PC-3 (cell line): ENCODE data around the gene RIMBP2. TPM values are rescaled to one million over a fixed set of nuclear protein-coding genes. Genes with fewer than 3 reads are reported as not detected.

Source experiments
- ATAC-seq: fragments of 200-7000 bp; cut with Tn5 transposase; 2 replicates; pipeline ENCODE4 v1.9.1; 2020; ENCODE audit warnings: mild to moderate bottlenecking, moderate library complexity
- BruUV-seq: library from RNA; stranded (reverse); fragments of 400-500 nt; replicated peaks from 2 replicates; lab custom pipeline; 2021; lab: Mats Ljungman, UMichigan
- CTCF ChIA-PET: fragments of 300-600 bp; sonication (Branson Sonifier 250); formaldehyde crosslinking; loops from one replicate; lab custom pipeline; 2022; ENCODE audit warnings: antibody characterized with exemption; lab: Charles Lee
- POLR2A ChIA-PET: fragments of 300-600 bp; sonication (Branson Sonifier 250); formaldehyde crosslinking; loops from one replicate; lab custom pipeline; 2022; ENCODE audit warnings: antibody characterized with exemption; ENCODE audit not compliant: unreplicated experiment; lab: Charles Lee
- DNase-seq: peaks from one replicate; pipeline ENCODE4 v3.0.0-alpha.2; 2015
- H2AFZ ChIP-seq: fragments of 300-600 bp; sonication (generic); 2 replicates; pipeline ENCODE4 v1.6.0; 2016; ENCODE audit warnings: antibody characterized with exemption, low read length
- H3F3A ChIP-seq: fragments of 300-600 bp; sonication (generic); one replicate; pipeline ENCODE4 v1.6.0; 2017; ENCODE audit warnings: antibody characterized with exemption, low read length, control low read depth, mild to moderate bottlenecking; ENCODE audit not compliant: unreplicated experiment
- H3K27ac ChIP-seq: fragments of 300-600 bp; sonication (generic); 2 replicates; pipeline ENCODE4 v1.5.1; 2016; ENCODE audit warnings: mild to moderate bottlenecking, low read length
- H3K27me3 ChIP-seq: fragments of 300-600 bp; sonication (generic); 2 replicates; pipeline ENCODE4 v1.6.1; 2016; ENCODE audit warnings: low read length, mixed read lengths
- H3K36me3 ChIP-seq: fragments of 300-600 bp; sonication (generic); 2 replicates; pipeline ENCODE4 v1.6.1; 2016; ENCODE audit warnings: low read depth, mixed run types, low read length, mixed read lengths
- H3K4me1 ChIP-seq: fragments of 300-600 bp; sonication (generic); 2 replicates; pipeline ENCODE4 v1.5.1; 2016; ENCODE audit warnings: low read length; ENCODE audit not compliant: insufficient read depth
- H3K4me2 ChIP-seq: fragments of 300-600 bp; sonication (generic); 2 replicates; pipeline ENCODE4 v1.6.0; 2016; ENCODE audit warnings: low read length
- H3K4me3 ChIP-seq: fragments of 300-600 bp; sonication (generic); 2 replicates; pipeline ENCODE4 v1.5.1; 2016; ENCODE audit warnings: mild to moderate bottlenecking, low read length, mixed read lengths
- H3K79me2 ChIP-seq: fragments of 300-600 bp; sonication (generic); 2 replicates; pipeline ENCODE4 v1.6.1; 2017; ENCODE audit warnings: low read length, mixed read lengths
- H3K9ac ChIP-seq: fragments of 300-600 bp; sonication (generic); 2 replicates; pipeline ENCODE4 v1.6.0; 2016; ENCODE audit warnings: mild to moderate bottlenecking, low read length
- H3K9me2 ChIP-seq: fragments of 300-600 bp; sonication (generic); replicated peaks from 2 replicates; pipeline ENCODE4 v1.6.1; 2016; ENCODE audit warnings: mixed run types, low read length, mixed read lengths
- H3K9me3 ChIP-seq: fragments of 300-600 bp; sonication (generic); 2 replicates; pipeline ENCODE4 v1.6.1; 2016; ENCODE audit warnings: low read length, mixed read lengths
- H4K20me1 ChIP-seq: fragments of 300-600 bp; sonication (generic); 2 replicates; pipeline ENCODE4 v1.6.1; 2016; ENCODE audit warnings: low read length, mixed read lengths
- EZH2 ChIP-seq: fragments of 300-600 bp; sonication (generic); IDR thresholded peaks from one replicate; pipeline ENCODE4 v1.6.1; 2017; ENCODE audit warnings: antibody characterized with exemption, mild to moderate bottlenecking, low read length; ENCODE audit not compliant: unreplicated experiment
- EZH2phosphoT487 ChIP-seq: fragments of 300-600 bp; sonication (generic); IDR thresholded peaks from 2 replicates; pipeline ENCODE4 v1.6.1; 2018; ENCODE audit warnings: mild to moderate bottlenecking, antibody characterized with exemption, low read length, borderline replicate concordance
- intact Hi-C: fragments of 100-400 bp; cut with micrococcal nuclease; formaldehyde crosslinking; loops from 2 replicates; pipeline ENCODE4 v1.9.0; 2023
- total RNA-seq: library from RNA; depleted of rRNA; stranded (reverse); fragments of >200 nt; gene quantifications from 2 replicates; pipeline ENCODE4 v1.2.3, GENCODE V29; 2014
- TF ChIP-seq, protein P1 (sequence below): fragments of 300-600 bp; sonication (generic); conservative IDR thresholded peaks from 2 replicates; pipeline ENCODE4 v1.5.1; 2017; ENCODE audit warnings: antibody characterized with exemption, low read depth, mild to moderate bottlenecking, low read length

The RIMBP2 gene
- total RNA-seq, 1 experiment from 2014 or later, result not detected

DNA sequence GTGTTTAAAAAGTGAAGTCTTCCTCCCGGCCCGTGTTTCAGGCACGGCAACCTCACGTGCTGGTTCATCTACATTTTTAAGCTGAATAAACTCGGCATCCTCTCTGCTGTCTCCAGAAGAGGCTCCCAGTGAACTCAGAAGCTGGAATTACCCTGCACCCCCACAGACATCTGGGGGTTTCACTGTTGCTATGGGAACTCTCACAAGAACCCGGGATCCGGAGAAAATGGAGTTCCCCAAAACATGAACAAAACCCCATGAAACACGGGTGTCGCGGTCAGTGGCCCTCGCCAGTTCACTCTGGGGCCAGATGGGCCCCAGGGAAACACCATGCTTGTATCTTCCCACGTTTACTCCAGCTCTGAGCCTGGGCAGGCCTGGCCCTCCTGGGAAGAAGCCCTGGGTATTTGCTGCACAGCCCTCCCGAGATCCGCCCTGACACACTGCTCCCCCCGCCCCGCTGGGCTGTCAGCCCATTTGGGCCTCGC is 234.7 kb downstream of the RIMBP2 start:
- POLR2A ChIA-PET, result no interaction called here
- no peaks in the 10 kb centered on the region for H3K27me3 ChIP-seq
- H3K79me2 ChIP-seq, result no peaks in the 10 kb centered on the region
- no peaks in the 10 kb centered on the region for H3K9me2 ChIP-seq
- ATAC-seq, result no peak
- no peak overlapping the region for H3K4me3 ChIP-seq
- no peaks in the 10 kb centered on the region for H4K20me1 ChIP-seq
- no TSS peak for BruUV-seq
- no peaks in the 10 kb centered on the region for H3K4me1 ChIP-seq
- no peaks in the 10 kb centered on the region for H3F3A ChIP-seq
- H3K9ac ChIP-seq, result no peak overlapping the region
- no peak overlapping the region for H3K4me2 ChIP-seq
- no peak for DNase-seq
- intact Hi-C loops, result no loop called here
- H2AFZ ChIP-seq, result no peak overlapping the region
- no peak overlapping the region for H3K27ac ChIP-seq
- H3K9me3 ChIP-seq, result no peaks in the 10 kb centered on the region
- H3K36me3 ChIP-seq, result no peaks in the 10 kb centered on the region
- no peak for TF ChIP-seq EZH2
- no peak for TF ChIP-seq EZH2phosphoT487
- TF ChIP-seq, protein P1, sequence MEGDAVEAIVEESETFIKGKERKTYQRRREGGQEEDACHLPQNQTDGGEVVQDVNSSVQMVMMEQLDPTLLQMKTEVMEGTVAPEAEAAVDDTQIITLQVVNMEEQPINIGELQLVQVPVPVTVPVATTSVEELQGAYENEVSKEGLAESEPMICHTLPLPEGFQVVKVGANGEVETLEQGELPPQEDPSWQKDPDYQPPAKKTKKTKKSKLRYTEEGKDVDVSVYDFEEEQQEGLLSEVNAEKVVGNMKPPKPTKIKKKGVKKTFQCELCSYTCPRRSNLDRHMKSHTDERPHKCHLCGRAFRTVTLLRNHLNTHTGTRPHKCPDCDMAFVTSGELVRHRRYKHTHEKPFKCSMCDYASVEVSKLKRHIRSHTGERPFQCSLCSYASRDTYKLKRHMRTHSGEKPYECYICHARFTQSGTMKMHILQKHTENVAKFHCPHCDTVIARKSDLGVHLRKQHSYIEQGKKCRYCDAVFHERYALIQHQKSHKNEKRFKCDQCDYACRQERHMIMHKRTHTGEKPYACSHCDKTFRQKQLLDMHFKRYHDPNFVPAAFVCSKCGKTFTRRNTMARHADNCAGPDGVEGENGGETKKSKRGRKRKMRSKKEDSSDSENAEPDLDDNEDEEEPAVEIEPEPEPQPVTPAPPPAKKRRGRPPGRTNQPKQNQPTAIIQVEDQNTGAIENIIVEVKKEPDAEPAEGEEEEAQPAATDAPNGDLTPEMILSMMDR, result no peak
- CTCF ChIA-PET, result no interaction called here

- ATAC-seq (no peak), DNase-seq (no peak)
- Histone ChIP-seq H2AFZ (no peak overlapping the region), H3K9ac (no peak overlapping the region), H3K4me3 (no peak overlapping the region), H3F3A (no peaks in the 10 kb centered on the region), H3K79me2 (no peaks in the 10 kb centered on the region), H4K20me1 (no peaks in the 10 kb centered on the region), H3K9me3 (no peaks in the 10 kb centered on the region), H3K4me1 (no peaks in the 10 kb centered on the region), H3K4me2 (no peak overlapping the region), H3K36me3 (no peaks in the 10 kb centered on the region), H3K9me2 (no peaks in the 10 kb centered on the region), H3K27me3 (no peaks in the 10 kb centered on the region), H3K27ac (no peak overlapping the region)
- intact Hi-C loops, result no loop called here
- BruUV-seq, result no TSS peak
- POLR2A ChIA-PET, result no interaction called here
- CTCF ChIA-PET, result no interaction called here
- TF ChIP-seq EZH2 (no peak), EZH2phosphoT487 (no peak)
- TF ChIP-seq, protein P1, result no peak
Observed at GRCh38 chr12:130480887-130481286, 235.2 kb downstream of the RIMBP2 start.

GRCh38 chr12:130480231-130480630 is 235.9 kb downstream of the RIMBP2 start:
- no TSS peak for BruUV-seq
- H3K4me3 ChIP-seq, result no peak overlapping the region
- POLR2A ChIA-PET, result no interaction called here
- H3K4me2 ChIP-seq, result no peak overlapping the region
- H3K27ac ChIP-seq, result no peak overlapping the region
- CTCF ChIA-PET, result no interaction called here
- TF ChIP-seq EZH2phosphoT487, result no peak
- no peak for TF ChIP-seq EZH2
- TF ChIP-seq, protein P1, result no peak
- DNase-seq (no peak), ATAC-seq (no peak)
- H3K4me1 ChIP-seq, result no peaks in the 10 kb centered on the region
- no peaks in the 10 kb centered on the region for H4K20me1 ChIP-seq
- H3F3A ChIP-seq, result no peaks in the 10 kb centered on the region
- no peak overlapping the region for H2AFZ ChIP-seq
- no peaks in the 10 kb centered on the region for H3K36me3 ChIP-seq
- intact Hi-C loops, result no loop called here
- H3K9me3 ChIP-seq, result no peaks in the 10 kb centered on the region
- no peak overlapping the region for H3K9ac ChIP-seq
- no peaks in the 10 kb centered on the region for H3K79me2 ChIP-seq
- H3K9me2 ChIP-seq, result no peaks in the 10 kb centered on the region
- no peaks in the 10 kb centered on the region for H3K27me3 ChIP-seq
